Activated CD4-positive, alpha-beta T cell treated with anti-CD3 and anti-CD28 coated beads, Interleukin-2, amount 50 U/mL, for 48 hours (primary cell): Measurements from ENCODE around the gene ABI3BP.

Experiments
- DNase-seq, 2 experiments: peaks; one replicate each; pipeline ENCODE4 v3.0.0-alpha.2; 2020

ABI3BP gene

GRCh38 chr3:100941041-100941440 lies 52.2 kb downstream of the ABI3BP start:
- no peak for DNase-seq

GRCh38 chr3:100936931-100937330 lies 56.3 kb downstream of the ABI3BP start:
- no peak for DNase-seq

- no peak for DNase-seq
These were observed 60.7 kb downstream of the ABI3BP start for GRCh38 chr3:100932491-100932890.

- DNase-seq = no peak
These were observed 64.4 kb downstream of the ABI3BP start for GRCh38 chr3:100928638-100929428.

GRCh38 chr3:100927775-100928174 lies 65.4 kb downstream of the ABI3BP start:
- no peak for DNase-seq

- DNase-seq = no peak
These were observed 77.3 kb downstream of the ABI3BP start for GRCh38 chr3:100915706-100916495.

GRCh38 chr3:100913870-100914648 lies 79.2 kb downstream of the ABI3BP start:
- no peak for DNase-seq

GRCh38 chr3:100912976-100913545 lies 80.2 kb downstream of the ABI3BP start:
- DNase-seq = no peak

GRCh38 chr3:100912571-100912970 lies 80.7 kb downstream of the ABI3BP start:
- no peak for DNase-seq

- no peak for DNase-seq
These were observed 81.3 kb downstream of the ABI3BP start for GRCh38 chr3:100911956-100912355.

GRCh38 chr3:100910986-100911385 lies 82.2 kb downstream of the ABI3BP start:
- no peak for DNase-seq

- no peak for DNase-seq
These were observed 90.6 kb downstream of the ABI3BP start for GRCh38 chr3:100902572-100902971.

GRCh38 chr3:100900671-100901335 lies 92.4 kb downstream of the ABI3BP start:
- DNase-seq = no peak

- DNase-seq = no peak
These were observed 93.7 kb downstream of the ABI3BP start for GRCh38 chr3:100899440-100900091.

- DNase-seq = no peak
These were observed 94.5 kb downstream of the ABI3BP start for GRCh38 chr3:100898681-100899080.

GRCh38 chr3:100896994-100897393 lies 96.2 kb downstream of the ABI3BP start:
- no peak for DNase-seq

GRCh38 chr3:100893590-100893989 lies 99.6 kb downstream of the ABI3BP start:
- DNase-seq = no peak

GRCh38 chr3:100893108-100893507 lies 100.1 kb downstream of the ABI3BP start:
- no peak for DNase-seq

- no peak for DNase-seq
These were observed 101.4 kb downstream of the ABI3BP start for GRCh38 chr3:100891827-100892226.

- no peak for DNase-seq
These were observed 102.2 kb downstream of the ABI3BP start for GRCh38 chr3:100891033-100891432.

- DNase-seq = no peak
These were observed 104.3 kb downstream of the ABI3BP start for GRCh38 chr3:100888881-100889280.

GRCh38 chr3:100882571-100882984 lies 110.6 kb downstream of the ABI3BP start:
- no peak for DNase-seq
